Central memory CD8-positive, alpha-beta T cell (primary cell): ENCODE results near the gene CC2D2B.

Source experiments
- ATAC-seq: fragments of 150-1000 bp; cut with Tn5 transposase; replicated peaks from 2 replicates; pipeline ENCODE4 v1.10.0; 2022; ENCODE audit warnings: mild to moderate bottlenecking, moderate FRiP score, moderate number of reproducible peaks; ENCODE audit not compliant: poor library complexity, severe bottlenecking; ENCODE audit errors: extremely low read depth
- DNase-seq, 2 donors: peaks; one replicate each; pipeline ENCODE4 v3.0.0; 2021; ENCODE audit warnings: low spot score in 2 of 2
- H3K27ac Mint-ChIP-seq: one replicate; pipeline ENCODE4 v1.8.0; 2022; ENCODE audit warnings: low read depth, mild to moderate bottlenecking, moderate library complexity, mixed read lengths
- H3K27me3 Mint-ChIP-seq: one replicate; pipeline ENCODE4 v1.8.0; 2022; ENCODE audit warnings: mixed read lengths
- H3K36me3 Mint-ChIP-seq: one replicate; pipeline ENCODE4 v1.8.0; 2022; ENCODE audit warnings: mild to moderate bottlenecking, moderate library complexity, mixed read lengths; ENCODE audit not compliant: insufficient read depth
- H3K4me1 Mint-ChIP-seq: one replicate; pipeline ENCODE4 v1.8.0; 2022; ENCODE audit warnings: mixed read lengths
- H3K4me3 Mint-ChIP-seq: one replicate; pipeline ENCODE4 v1.8.0; 2022; ENCODE audit warnings: mild to moderate bottlenecking, moderate library complexity, mixed read lengths
- H3K9me3 Mint-ChIP-seq: one replicate; pipeline ENCODE4 v1.8.0; 2022; ENCODE audit warnings: mixed read lengths

The CC2D2B gene, protein sequence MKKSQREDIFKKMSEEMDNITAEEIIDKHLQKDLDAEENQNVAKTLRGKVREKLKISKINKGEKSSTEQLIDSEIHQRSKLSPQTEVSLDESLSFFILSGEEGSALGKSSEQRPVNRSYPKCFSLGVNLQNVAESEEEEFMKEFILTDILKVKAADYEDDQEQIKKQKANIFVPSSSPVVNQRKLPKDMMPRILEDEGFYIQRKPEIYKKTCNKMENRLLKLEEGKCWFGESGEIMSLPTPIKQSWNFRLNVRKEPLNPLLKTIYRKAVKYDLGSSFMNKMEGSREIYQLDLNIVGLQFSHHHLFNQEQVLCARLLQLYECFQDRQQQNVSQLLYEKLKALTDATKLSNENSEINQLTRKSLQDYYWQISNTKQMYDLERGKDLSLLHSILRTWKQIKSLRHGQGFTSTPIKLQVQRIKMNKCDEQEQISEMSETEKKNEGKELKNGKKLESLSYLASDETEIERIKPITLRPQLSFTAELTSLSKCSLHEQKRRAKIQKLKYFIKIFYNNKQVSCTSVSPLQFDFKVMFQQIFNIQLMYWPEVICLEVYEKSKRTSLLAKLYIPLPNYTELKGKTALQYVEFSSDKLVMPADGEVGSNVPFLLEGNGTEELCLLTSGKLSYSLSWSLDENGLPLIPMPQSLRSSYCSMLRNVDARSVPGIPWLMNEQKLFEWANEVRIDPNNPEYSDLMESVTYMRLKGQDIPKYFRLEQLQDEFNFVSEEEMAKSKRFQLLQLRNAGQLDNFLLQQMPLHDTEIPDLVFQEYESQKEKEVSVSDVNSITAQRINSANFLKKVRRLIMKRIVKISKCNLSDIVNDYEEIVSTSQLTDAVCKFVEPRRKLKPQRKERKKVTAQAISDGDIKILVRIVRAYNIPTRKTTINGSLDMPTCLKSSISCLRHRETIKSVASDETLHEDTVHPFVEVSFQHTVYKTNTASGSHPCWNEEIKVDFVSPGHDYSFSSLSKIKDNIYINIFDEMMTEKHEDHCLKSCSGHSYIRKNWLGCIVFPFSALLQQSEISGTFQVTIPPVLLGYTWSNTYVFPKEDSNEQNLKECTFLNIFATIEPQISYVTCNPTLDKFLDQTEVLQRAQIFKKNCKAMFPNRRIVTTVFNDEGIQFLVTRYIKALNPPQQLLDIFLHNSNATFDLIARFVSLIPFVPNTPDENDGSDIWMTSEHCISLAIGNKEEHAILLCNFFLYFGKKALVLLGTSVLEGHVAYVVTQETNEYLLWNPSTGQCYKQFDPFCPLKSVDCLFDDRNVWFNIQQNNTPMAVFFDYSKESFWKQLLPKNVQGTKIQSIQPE (N-terminal part only)

GRCh38 chr10:95907456-95908253, at the start of gene CC2D2B:
Gene CC2D2B, plus strand, starts transcription at chr10:95907975. Its CDS starts 3,349 bp downstream, at chr10:95911324.
- Mint-ChIP-seq H3K4me3 (peak within 1 kb of the TSS; percentile 89), H3K4me1 (peaks cover 6% of the 10 kb centered on the region)

GRCh38 chr10:95860166-95860940, 47.4 kb upstream of the CC2D2B start:
- no peak for DNase-seq
- no peaks in the 10 kb centered on the region for H3K36me3 Mint-ChIP-seq
- H3K9me3 Mint-ChIP-seq = no peaks in the 10 kb centered on the region
- H3K4me3 Mint-ChIP-seq = no peak overlapping the region
- no peak overlapping the region for H3K27ac Mint-ChIP-seq
- H3K4me1 Mint-ChIP-seq = no peaks in the 10 kb centered on the region
- ATAC-seq = no peak
- H3K27me3 Mint-ChIP-seq = peaks cover 36% of the 10 kb centered on the region

More at GRCh38 chr10:95907456-95908253, at the start of gene CC2D2B:
- Mint-ChIP-seq H3K36me3 (peaks cover 6% of the 10 kb centered on the region), H3K27ac (peak within 1 kb of the TSS; percentile 68), H3K27me3 (no peaks in the 10 kb centered on the region), H3K9me3 (no peaks in the 10 kb centered on the region)
- DNase-seq (peak; percentile 21 to 29), ATAC-seq (peak; percentile 74)

- Mint-ChIP-seq H3K36me3 (peaks cover 1% of the 10 kb centered on the region), H3K4me3 (no peak overlapping the region), H3K27ac (no peak overlapping the region), H3K9me3 (no peaks in the 10 kb centered on the region), H3K4me1 (no peaks in the 10 kb centered on the region), H3K27me3 (peaks cover 26% of the 10 kb centered on the region)
- ATAC-seq (no peak), DNase-seq (no peak)
These were observed 46.4 kb upstream of the CC2D2B start for GRCh38 chr10:95861386-95861785.

GRCh38 chr10:95864906-95865813, 42.6 kb upstream of the CC2D2B start:
- Mint-ChIP-seq H3K27ac (no peak overlapping the region), H3K4me3 (no peak overlapping the region), H3K9me3 (no peaks in the 10 kb centered on the region), H3K36me3 (peaks cover 1% of the 10 kb centered on the region), H3K27me3 (no peaks in the 10 kb centered on the region), H3K4me1 (no peaks in the 10 kb centered on the region)
- DNase-seq = peak; percentile 14 to 28
- ATAC-seq = peak; percentile 76

- Mint-ChIP-seq H3K36me3 (peaks cover 3% of the 10 kb centered on the region), H3K4me3 (no peak overlapping the region)
- ATAC-seq = no peak
These were observed 41.8 kb upstream of the CC2D2B start for GRCh38 chr10:95865814-95866466.

GRCh38 chr10:95866467-95866842, 41.3 kb upstream of the CC2D2B start:
- no peak for ATAC-seq
- Mint-ChIP-seq H3K4me1 (no peaks in the 10 kb centered on the region), H3K27me3 (no peaks in the 10 kb centered on the region), H3K9me3 (no peaks in the 10 kb centered on the region), H3K27ac (no peak overlapping the region), H3K4me3 (no peak overlapping the region), H3K36me3 (peaks cover 3% of the 10 kb centered on the region)
- DNase-seq = no peak

More at GRCh38 chr10:95865814-95866466, 41.8 kb upstream of the CC2D2B start:
- Mint-ChIP-seq H3K9me3 (no peaks in the 10 kb centered on the region), H3K4me1 (no peaks in the 10 kb centered on the region), H3K27ac (no peak overlapping the region), H3K27me3 (no peaks in the 10 kb centered on the region)
- no peak for DNase-seq

- Mint-ChIP-seq H3K4me1 (no peaks in the 10 kb centered on the region), H3K27me3 (no peaks in the 10 kb centered on the region), H3K4me3 (no peak overlapping the region), H3K36me3 (peaks cover 3% of the 10 kb centered on the region), H3K9me3 (no peaks in the 10 kb centered on the region), H3K27ac (no peak overlapping the region)
- no peak for ATAC-seq
- no peak for DNase-seq
These were observed 39.9 kb upstream of the CC2D2B start for GRCh38 chr10:95867866-95868265.

DNA sequence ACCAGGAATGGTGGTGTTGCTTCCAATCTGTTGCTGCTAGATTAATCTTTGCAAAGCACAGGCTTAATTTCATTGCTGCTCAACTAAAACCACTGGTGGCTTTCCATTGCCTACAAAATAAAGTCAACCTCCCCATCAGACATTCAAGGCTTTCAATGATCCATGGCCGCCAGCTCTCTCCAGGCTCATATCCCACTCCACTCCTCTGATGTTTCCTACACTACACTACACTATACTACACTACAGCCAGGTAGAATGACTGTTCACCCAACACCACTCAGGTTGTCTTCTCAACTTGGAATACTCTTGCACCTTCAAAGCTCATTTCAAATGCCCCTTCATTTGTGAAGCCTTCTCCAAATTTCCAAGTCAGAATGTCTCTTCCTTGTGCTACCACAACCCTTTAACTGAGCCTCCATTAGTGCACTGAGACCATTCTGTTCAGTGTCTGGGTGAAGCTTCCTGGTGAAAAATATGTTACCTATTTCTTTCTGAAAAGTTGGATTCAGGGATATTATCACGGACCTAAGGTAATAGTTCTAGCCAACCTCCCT, 35.5 kb upstream of the CC2D2B start:
- no peaks in the 10 kb centered on the region for H3K9me3 Mint-ChIP-seq
- ATAC-seq (no peak), DNase-seq (no peak)
- no peak overlapping the region for H3K4me3 Mint-ChIP-seq
- H3K4me1 Mint-ChIP-seq = no peaks in the 10 kb centered on the region
- peaks cover 2% of the 10 kb centered on the region for H3K36me3 Mint-ChIP-seq
- H3K27ac Mint-ChIP-seq = no peak overlapping the region
- no peaks in the 10 kb centered on the region for H3K27me3 Mint-ChIP-seq

GRCh38 chr10:95873139-95873538, 34.6 kb upstream of the CC2D2B start:
- DNase-seq = no peak
- no peaks in the 10 kb centered on the region for H3K9me3 Mint-ChIP-seq
- no peaks in the 10 kb centered on the region for H3K27me3 Mint-ChIP-seq
- H3K4me3 Mint-ChIP-seq = no peak overlapping the region
- H3K4me1 Mint-ChIP-seq = no peaks in the 10 kb centered on the region
- ATAC-seq = no peak
- H3K27ac Mint-ChIP-seq = no peak overlapping the region
- H3K36me3 Mint-ChIP-seq = peaks cover 2% of the 10 kb centered on the region

DNA sequence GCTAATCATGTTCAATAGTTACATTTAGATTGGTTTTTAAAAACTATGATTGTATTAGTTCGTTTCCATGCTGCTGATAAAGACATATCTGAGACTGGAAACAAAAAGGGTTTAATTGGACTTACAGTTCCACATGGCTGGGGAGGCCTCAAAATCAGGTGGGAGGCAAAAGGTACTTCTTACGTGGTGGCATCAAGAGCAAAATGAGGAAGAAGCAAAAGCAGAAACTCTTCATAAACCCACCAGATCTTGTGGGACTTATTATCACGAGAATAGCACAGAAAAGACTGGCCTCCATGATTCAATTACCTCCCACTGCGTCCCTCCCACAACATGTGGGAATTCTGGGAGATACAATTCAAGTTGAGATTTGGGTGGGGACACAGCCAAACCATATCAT, 34.1 kb upstream of the CC2D2B start:
- H3K9me3 Mint-ChIP-seq = no peaks in the 10 kb centered on the region
- no peak overlapping the region for H3K27ac Mint-ChIP-seq
- H3K27me3 Mint-ChIP-seq = no peaks in the 10 kb centered on the region
- no peak for DNase-seq
- H3K4me3 Mint-ChIP-seq = no peak overlapping the region
- H3K4me1 Mint-ChIP-seq = no peaks in the 10 kb centered on the region
- H3K36me3 Mint-ChIP-seq = peaks cover 2% of the 10 kb centered on the region
- ATAC-seq = no peak
